ENCODE data around the gene SLC43A3.
"Not testable (repeated sequence)": the region's sequence is repeated elsewhere in the genome, so short reads cannot be mapped to it uniquely, and the experiment has no call there.

Gene SLC43A3

DNA sequence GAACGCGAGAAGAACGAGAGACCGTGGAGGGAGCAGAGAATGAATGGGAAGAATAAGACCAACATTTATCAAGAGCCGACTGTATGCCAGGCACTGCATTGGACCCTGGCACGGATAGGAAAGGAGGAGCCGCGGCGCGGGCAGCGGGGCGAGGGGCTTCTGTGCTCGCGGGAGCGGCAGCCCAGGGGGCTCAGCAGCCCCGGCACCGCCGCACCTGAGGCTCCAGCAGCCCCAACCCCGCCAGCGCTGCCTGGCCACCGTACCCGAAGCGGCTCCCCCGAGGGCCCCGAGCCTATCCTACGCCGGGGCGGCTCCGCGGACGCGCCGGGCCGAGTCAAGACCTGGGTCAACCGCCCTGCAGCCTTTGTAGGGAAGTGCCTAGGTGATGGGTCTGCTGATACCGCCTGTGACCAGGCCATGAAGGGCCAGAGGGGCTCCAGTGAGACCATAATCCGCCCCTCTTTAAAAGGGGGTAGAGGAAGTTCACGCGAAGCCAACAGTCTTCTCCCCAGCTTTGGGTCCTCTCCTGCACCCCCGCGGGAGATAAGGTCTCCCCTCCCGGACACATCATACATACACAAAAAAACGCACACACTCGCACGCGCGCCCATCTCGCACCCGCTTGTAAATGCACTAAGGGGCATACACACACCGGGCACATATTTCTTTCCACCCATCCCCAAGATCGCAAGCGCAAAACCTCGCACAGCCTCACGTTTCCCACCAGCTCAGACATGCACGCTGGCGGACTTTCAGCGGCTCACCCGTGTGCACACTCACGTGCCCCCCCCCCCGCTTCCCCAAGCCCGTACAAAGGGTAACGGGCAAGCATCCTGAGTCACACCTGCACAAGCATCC lies 32.5 kb upstream of the SLC43A3 start:
- peak in 1 of 2 donors; percentile 16 for DNase-seq (ENCODE audit: low read depth in 2 of 2)

DNA sequence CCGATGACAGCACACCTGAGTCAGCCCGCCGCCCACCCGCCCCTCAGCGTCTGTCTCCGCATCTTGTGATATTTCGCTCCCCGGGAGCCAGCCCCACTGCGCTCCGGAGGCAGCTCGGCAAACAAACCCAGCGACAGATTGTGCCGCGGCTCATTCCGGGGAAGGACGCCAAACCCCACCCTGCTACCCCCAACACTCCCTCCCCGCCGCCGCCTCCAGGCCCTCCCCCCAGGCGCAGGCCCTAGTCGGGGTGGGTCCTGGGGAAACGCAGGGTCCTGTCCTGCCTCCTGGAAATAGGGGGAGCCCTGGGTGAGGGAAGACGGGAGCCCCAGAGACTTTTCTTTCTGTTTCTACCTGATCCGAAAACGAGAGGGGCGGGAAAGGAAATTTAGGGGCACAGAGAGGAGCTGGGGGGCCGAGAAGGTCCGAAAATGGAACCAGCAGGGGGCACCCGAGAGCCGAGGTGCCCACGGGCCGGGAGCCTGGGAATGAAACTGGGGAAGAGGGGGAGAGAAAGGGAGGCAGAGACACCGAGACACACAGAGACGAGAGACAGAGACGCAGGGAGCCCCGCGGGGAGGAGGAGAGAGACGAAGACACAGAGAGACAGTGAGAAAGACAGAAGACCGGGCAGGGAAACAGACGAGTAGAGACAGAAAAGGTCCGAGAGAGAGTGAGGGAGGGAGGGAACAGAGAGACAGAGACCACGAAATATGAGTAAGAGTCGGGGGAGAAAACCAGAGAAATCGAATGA lies 31.7 kb upstream of the SLC43A3 start:
- peak; percentile 63 to 73 for DNase-seq (ENCODE audit: low read depth in 2 of 2)

DNA sequence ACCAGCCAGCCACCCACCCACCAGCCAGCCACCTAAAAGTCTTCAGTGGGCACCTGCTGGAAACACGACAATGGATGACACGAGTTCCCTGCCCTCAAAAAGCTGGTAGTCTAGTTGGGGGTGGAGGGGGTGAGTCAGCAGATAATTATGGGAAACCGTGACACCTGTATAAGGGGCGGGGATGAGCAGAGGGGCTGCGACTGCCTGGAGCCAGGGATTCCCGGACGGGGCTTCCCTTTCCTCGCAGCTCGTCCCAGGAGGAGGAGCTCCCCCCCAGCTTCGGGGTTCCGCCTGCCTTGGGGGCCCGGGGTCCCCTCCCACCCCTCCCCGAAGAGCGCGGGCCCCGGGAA lies 31.1 kb upstream of the SLC43A3 start:
- peak in 1 of 2 donors; percentile 50 for DNase-seq (ENCODE audit: low read depth in 2 of 2)

DNA sequence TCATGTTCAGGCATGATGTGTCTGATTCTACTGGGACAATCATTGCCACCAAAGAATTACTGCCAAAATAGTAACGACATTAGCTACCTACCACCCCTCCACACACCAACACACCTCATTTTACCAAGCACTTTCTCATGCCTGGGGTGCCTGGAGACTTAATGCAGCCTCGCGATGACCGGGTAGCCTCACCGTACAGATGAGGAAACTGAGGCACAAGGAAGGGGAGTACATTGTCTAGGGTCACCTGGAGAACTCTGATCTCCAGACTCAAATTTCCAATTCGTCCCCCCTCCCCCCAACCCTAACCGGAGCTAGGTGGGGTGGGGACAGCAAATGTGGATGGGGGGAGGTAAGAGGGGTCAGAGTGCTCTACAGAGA lies 30.7 kb upstream of the SLC43A3 start:
- DNase-seq (ENCODE audit: low read depth in 2 of 2), result no peak

DNA sequence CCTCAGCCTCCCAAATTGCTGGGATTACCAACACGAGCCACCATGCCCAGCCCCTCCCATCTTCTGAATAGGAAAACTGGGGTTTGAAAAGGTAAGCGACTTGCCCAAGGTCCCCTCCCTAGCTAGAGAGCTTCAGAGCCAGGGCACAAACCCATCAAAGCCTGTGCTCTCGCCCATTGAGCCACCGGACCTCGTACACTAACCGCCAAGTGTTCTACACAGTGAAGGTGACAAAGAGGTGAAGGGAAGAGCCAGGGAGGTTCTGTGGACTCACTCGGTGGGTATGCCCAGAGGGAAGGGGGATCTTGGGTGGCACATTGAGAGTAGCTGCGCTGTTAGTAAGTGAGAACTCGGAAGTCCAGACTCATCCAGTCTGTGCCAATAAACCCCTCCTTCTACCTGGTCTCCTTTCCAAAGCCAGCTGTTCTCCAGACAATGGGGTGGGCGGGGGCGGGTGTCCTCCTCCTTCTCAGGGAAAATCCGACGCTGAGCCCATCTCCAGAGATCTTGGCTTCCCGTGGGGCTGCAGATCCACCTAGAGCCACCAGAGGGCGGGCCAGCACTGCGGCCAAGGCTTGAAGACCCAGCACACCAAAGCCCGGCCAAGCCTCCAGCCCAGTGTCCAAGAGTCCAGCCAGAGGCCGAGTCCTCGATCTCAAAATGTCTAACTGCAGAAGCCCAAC lies 30.2 kb upstream of the SLC43A3 start:
- DNase-seq (ENCODE audit: low read depth in 2 of 2), result peak; percentile 57 to 69

DNA sequence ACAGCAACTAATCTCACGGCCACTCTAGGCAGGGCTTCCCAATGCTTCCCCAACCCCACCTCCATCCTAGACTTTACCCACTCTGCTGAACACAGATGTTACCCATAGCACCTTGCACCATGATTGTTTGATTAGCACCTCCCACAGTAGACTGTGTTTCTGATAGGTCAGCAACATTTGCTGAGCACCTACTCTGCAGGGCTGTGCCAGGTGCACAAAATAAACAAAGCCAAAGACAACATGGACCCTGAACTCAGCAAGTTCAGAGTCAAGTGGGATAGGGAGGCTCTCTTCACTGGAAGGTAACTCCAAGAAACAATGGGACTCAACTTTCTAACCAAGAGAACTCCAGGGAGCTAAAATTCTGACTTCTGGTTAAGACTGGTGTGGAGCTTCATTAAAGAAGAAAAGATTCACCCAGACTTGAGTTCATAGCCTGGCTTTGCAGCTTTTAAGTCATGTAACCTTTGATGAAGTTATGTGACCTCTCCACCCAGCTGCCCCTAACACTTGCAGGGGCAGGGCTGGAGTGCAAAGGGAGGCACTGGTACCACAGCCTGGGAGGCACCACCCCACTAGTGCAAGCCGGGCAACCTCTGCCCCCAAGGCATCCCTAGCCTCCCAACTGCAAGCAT lies 26.7 kb upstream of the SLC43A3 start:
- DNase-seq (ENCODE audit: low read depth in 2 of 2), result no peak

DNA sequence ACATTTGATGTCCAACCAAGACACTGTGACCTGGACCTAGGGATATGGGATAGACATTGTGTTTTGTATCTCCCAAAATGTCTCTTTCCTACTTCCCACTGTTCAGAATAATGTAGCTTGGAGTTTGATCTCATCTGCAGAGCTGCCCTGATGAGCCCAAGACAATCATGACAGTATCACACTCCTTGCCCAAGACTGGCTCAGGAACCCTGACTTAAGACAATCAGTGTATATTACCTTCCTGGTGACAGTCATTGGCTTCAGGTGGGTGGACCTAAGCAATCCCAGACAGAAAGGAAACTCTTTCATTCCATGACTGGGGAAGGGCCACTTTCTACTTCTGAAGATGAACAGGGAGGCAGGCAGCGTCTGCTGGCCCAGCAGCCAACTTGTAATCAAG lies 19.1 kb upstream of the SLC43A3 start:
- no peak for DNase-seq (ENCODE audit: low read depth in 2 of 2)

DNA sequence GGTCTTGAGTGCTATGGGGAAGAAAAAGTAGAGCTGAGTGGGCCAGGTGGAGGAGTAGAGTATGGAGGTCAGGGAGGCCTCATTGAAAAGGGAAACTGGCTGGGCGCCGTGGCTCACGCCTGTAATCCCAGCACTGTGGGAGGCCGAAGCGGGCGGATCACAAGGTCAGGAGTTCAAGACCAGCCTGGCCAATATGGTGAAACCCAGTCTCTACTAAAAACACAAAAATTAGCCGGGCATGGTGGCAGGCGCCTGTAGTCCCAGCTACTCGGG lies 18.1 kb upstream of the SLC43A3 start:
- not testable (repeated sequence) for DNase-seq (ENCODE audit: low read depth in 2 of 2)

DNA sequence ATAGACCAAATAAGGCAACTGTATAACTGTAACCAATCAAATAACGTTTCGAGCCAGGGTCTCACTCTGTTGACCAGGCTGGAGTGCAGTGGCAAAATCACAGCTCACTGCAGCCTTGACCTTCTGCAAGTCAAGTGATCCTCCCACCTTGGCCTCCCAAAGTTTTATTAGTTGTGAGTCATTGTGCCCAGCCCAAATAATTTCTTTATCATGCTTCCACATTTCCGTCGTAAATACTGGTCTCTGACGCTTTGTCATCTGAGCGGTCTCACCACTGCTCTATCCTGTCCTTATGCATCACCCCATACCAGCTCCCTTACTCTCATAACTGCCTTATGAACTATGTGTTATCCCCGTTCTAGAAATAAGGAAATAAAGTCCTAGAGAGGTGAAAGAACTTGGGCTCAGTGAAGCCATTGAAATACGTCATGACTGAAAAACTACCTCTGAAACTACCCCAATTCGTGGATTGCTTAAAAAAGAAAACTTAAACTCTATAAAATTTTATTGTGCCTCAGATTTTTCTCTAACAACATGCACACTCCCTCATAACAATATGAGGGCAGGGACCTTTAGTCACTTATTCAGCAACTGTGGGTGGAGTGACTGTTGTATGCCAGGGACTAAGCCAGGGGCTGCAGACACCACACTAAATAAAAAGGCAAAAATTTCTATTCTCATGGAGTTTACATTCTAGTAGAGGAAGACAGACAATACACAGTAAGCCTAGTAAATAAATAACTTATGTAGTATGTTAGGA lies 17.6 kb upstream of the SLC43A3 start:
- DNase-seq (ENCODE audit: low read depth in 2 of 2), result no peak

DNA sequence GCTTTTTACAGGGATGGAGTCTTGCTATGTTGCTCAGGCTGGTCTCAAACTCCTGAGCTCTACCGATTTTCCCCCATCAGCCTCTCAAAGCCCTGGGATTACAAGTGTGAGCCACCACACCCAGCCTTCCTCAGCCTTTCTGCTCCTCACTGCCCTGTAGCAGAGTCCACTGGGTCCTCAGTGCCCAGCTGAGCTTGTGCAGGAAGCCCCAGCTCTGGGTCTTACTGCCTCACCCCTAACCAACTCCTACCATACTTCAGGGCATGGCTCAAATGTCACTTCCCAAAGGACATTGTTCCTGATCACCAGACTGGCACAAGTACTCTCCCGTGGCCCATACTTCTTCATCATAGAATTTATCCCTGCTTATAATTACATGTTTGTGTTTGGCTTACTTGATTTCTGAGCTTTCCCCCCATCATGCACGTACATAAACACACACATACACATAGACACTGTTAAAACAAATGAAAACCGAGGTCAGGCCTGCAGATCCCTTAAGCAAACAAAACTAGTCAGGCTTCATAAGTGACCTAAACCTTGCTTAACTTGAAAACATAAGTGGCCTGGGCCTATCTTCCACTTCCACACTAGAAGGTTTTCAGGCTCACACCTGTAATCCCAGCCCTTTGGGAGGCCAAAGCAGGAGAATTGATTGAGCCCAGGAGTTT lies 14.0 kb upstream of the SLC43A3 start:
- no peak for DNase-seq (ENCODE audit: low read depth in 2 of 2)

DNA sequence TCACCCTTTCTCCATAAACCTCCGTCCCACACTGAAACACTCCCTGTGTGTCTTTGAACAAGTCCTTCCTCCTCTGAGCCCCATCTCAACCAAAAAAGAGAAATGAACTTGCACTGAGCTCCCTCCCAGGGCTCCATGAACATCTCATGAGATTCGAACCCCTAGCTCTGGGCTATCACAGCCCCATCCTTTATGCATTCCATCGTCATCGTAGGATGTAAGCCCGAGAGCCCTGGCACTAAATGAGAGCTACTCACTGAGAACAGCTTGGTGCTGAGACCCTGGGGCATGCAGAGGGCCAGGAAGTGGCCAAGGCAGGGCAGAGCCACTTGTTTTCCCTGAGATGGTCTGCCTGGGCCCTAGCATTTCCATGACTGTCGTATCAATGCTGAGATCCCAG lies 12.9 kb upstream of the SLC43A3 start:
- DNase-seq (ENCODE audit: low read depth in 2 of 2), result no peak

DNA sequence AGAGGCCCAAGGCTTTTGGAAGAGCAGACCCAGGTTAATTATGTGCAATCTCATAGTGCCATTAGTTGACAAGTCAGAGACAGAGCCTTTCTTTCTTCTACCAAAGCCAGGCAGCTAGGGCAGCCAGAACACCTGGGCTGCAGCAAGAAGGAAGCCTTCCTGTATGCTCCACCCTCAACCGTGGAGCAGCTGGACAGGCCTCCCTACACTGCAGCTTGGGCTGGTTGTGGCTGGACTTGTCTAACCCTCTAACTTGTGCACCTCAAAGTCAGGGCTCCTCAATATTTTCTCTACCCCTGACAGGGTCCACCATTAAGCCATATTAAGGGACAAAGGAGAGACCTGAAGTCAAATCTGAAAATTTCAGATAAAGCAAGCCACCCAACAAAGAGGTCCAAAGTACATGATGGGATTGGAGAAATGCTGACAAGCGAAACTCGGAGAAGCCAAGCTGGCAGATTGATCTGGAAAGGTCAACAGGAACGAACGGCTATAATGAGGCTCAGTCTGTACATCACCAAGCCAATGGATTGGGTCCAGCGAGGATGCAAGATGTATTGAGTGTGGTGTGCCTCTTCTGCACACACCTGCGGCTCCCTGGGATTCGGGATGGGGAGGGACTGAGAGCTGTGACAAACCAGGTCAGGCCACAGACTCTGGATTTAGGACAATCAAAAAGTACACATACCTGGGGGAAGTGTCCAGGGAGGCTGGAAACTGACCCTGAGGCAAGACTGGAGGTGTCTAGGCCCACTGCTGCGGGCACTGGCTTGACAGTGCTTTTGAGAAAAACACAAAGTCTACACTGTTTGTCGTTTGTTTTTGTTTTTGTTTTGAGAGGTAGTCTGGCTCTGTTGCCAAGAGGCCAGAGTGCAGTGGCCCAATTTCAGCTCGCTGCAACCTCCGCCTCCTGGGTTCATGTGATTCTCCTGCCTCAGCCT lies 11.7 kb upstream of the SLC43A3 start:
- DNase-seq (ENCODE audit: low read depth in 2 of 2), result no peak

DNA sequence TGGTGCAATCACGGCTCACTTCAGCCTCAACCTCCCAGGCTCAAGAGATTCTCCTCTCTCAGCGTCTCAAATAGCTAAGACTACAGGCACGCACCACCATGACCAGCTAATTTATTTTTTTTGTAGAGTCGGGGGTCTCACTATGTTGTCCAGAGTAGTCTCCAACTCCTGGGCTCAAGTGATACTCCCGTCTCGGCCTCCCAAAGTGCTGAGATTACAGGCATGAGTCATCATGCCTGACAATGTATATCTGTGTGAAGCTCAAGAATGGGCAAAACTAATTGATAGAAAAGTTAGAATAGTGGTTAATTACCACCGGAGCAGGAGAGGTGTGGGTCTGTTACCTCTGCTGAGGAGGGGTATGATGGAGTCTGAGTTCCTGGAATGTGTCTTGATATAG lies 9.1 kb upstream of the SLC43A3 start:
- DNase-seq (ENCODE audit: low read depth in 2 of 2), result no peak

DNA sequence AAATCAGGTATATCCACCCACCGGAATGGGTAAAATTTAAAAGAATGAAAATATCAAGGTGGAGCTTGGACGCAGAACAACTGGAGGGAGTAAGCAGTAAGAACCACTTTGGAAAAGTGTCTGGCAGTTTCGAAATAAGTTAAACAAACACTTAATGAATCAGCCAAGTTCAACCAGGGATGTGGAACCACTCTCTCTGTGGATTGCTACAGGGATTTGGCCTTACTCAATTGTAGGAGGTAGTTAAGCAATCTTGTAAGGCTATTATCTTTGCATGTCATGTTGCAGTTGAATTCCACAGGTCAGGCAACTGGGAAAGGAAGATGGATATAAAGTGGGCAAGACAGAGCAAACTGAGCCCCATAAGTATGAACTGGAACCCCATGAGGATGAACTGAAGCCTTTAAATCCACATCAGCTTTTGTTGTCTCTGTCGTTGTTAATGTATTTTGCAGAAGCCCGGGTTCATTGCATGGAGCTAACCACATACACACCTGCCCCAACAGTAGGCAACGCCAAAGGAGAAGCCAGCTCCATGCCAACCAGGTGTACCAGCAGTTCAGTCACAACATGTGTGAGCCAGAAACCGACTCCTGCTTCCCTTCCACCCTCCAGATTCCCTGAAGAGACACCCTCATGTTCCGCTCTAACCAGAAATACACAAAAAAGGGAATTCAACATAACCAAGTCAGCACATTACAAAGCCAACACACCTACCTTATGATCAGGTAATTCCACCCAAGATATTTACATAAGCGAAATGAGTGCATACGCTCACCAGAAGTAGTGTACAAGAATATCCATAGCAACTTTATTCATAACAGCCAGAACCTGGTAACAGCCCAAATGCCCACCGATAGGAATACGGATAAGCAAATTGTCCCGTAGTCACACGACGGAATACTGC lies 8.0 kb upstream of the SLC43A3 start:
- no peak for DNase-seq (ENCODE audit: low read depth in 2 of 2)

DNA sequence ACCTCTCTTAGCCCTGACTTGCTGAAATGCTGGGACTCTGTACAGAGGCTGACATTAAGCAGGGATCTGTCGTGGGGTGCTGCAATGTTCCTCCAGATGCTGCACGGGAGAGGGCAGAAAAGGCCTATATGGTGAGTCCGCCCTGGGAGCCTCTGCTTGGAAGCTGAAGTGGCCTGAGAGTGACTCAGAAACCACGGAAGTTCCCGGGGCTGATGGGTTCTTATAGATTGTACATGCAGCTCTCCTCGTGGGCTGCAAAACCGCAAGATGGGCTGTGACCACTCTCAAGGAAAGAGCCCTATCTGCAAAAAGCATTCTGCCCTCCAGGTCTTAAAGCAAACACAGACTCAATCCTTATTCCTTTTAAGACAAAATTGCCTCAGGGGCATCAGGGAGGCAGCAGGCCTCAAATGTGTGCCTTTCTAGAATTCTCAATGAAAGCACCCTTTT lies 5.8 kb upstream of the SLC43A3 start:
- DNase-seq (ENCODE audit: low read depth in 2 of 2), result no peak

DNA sequence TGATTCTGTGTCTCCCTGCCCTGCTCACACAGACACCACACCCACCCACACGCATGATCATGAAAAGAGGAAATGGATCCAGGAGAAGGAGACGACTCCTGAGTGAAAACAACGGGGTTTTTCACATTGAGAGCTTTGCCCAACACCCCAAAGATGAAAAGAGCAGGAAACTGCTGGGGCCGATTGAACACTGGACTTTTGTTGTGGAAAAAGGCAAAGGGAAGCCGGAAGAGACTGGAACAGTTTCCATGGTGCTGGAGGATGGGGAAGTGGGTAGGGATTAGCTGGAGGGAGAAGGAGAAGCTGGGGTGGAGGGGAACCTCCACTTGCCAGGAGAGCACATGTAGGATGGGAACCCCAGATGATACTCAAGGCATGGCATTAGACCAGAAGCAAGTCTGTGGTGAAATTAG lies 5.2 kb upstream of the SLC43A3 start:
- no peak for DNase-seq (ENCODE audit: low read depth in 2 of 2)

DNA sequence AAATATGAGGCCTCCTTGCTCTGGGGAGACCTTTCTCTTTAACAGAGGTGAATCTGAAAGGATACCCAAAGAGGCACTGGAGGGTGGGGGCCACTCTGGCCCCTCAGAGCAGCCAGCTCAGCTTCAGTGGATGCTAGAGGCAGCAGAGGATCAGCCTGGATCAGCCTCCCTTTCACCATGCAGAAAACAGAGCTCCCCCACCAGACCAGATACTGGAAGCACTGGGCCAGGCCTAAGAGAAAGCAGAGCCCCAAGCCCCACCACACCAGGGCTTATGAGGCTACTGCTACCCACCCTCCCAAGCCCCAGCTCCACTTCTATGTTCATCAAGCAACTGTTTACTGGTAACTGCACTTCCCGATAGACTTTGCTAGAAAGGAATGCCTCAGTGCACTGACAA lies 4.0 kb upstream of the SLC43A3 start:
- no peak for DNase-seq (ENCODE audit: low read depth in 2 of 2)

DNA sequence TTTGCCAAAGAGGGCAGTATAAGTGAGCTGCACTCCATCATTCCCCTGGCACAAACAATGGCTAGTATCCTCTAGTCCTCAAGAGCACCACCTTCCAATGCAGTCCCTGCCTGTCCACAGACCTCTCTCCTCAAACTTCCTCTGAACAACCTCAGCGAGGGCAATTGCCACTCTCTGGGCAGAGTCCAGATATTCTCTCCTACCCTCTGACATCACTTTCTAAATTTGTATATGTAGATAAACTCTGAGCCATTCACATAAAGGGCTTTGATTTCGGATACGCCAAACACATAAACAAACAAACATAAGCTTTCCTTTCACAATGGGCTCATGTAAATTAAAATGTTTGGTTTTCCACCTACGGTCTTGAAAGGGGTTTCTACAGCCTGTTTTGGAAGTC lies 3.0 kb upstream of the SLC43A3 start:
- no peak for DNase-seq (ENCODE audit: low read depth in 2 of 2)

DNA sequence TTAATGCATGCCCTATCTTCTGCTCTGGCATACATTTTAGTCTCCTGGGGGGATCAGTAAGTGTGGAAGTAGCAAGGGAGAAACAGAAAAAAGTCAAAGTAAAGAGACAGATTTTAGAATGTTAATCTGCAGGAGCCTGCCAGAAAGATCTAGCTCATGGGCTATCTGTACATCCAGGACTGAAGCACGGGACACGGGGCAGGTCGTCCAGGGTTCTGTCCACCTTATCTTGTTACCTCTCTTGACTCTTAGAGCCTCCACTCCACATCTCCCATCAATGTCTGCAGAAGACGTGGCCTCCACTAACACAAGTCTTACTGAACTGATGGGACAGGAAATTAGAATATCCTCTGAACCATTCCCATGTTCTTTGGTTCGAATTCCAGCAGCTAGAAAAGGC lies 1.7 kb upstream of the SLC43A3 start:
- DNase-seq (ENCODE audit: low read depth in 2 of 2), result no peak

Measured in stimulated activated CD4-positive, alpha-beta T cell treated with anti-CD3 and anti-CD28 coated beads, Interleukin-1b, Interleukin-23, amount 100 ng/mL, for 4 hours (primary cell).